K562 (cell line): ENCODE measurements around the gene CHST12. TPM values are rescaled to one million over a fixed set of nuclear protein-coding genes. Genes with fewer than 3 reads are reported as not detected.

Experiments used
- ATAC-seq: fragments of 200-7000 bp; cut with Tn5 transposase; 3 replicates; pipeline ENCODE4 v1.9.1; 2020; ENCODE audit warnings: moderate library complexity
- BruUV-seq: library from RNA; stranded (reverse); fragments of 400-500 nt; replicated peaks from 2 replicates; lab custom pipeline; 2021; lab: Mats Ljungman, UMichigan
- CTCF ChIA-PET: fragments of 300-600 bp; formaldehyde crosslinking; extraction: SDS; loops from one replicate; lab custom pipeline; 2021; ENCODE audit warnings: low intra/inter-chr PET ratio; lab: Yijun Ruan, JAX
- POLR2A ChIA-PET: fragments of 300-600, 350-650 bp; sonication (Branson Sonifier 250); formaldehyde crosslinking; extraction: SDS; loops from one replicate; lab custom pipeline; 2021; ENCODE audit warnings: antibody characterized with exemption, inconsistent platforms; lab: Yijun Ruan, JAX
- DNase-seq, 4 experiments: peaks; one replicate each; pipeline versions ENCODE4 v3.0.0 to v3.0.0-alpha.2; 2011 to 2018; ENCODE audit warnings: low spot score in 3 of 4, mixed read lengths in 3 of 4; ENCODE audit errors: extremely low read depth in 1 of 4
- FAIRE-seq: peaks from 2 replicates; lab custom pipeline; 2011; peaks lifted over from hg19 to GRCh38; lab: Jason Lieb, UNC
- H2AFZ ChIP-seq: 2 replicates; pipeline ENCODE4 v1.6.0; 2011; ENCODE audit warnings: low read depth, low read length, control low read depth, inconsistent platforms
- H3K27ac ChIP-seq: fragments of 200-600 bp; 3 replicates; pipeline ENCODE4 v1.8.0; 2011; ENCODE audit warnings: low read depth, mild to moderate bottlenecking, control low read depth, inconsistent platforms, low read length, moderate library complexity, mixed read lengths; ENCODE audit errors: extremely low read depth
- H3K27me3 ChIP-seq, 2 experiments: fragments of 300-600 bp in 1 of 2; 2 replicates in 1 of 2; 3 replicates in 1 of 2; pipeline versions ENCODE4 v1.6.0 to v1.8.0; 2011; ENCODE audit warnings: inconsistent platforms in 2 of 2, low read length in 2 of 2, mild to moderate bottlenecking in 1 of 2, mixed read lengths in 1 of 2, moderate library complexity in 1 of 2; ENCODE audit not compliant: control insufficient read depth in 2 of 2, insufficient read depth in 2 of 2
- H3K36me3 ChIP-seq: fragments of 300-600 bp; 3 replicates; pipeline ENCODE4 v1.8.0; 2011; ENCODE audit warnings: mild to moderate bottlenecking, low read length, inconsistent platforms; ENCODE audit not compliant: control insufficient read depth, insufficient read depth
- H3K4me1 ChIP-seq, 2 experiments: fragments of 200-600 bp in 1 of 2; replicated peaks in 1 of 2; 2 replicates in 1 of 2; 3 replicates in 1 of 2; pipeline versions ENCODE4 v1.5.1 to v1.8.0; 2011; ENCODE audit warnings: inconsistent platforms in 2 of 2, low read length in 2 of 2, mild to moderate bottlenecking in 1 of 2, mixed read lengths in 1 of 2, moderate library complexity in 1 of 2; ENCODE audit not compliant: control insufficient read depth in 2 of 2, insufficient read depth in 2 of 2
- H3K4me2 ChIP-seq: 2 replicates; pipeline ENCODE4 v1.6.1; 2011; ENCODE audit warnings: low read length, control low read depth, inconsistent platforms, mixed read lengths; ENCODE audit not compliant: insufficient read depth
- H3K4me3 ChIP-seq: fragments of 200-600 bp; sonication (generic), shearing (Covaris generic); 2 replicates; pipeline ENCODE4 v1.5.1; 2016; ENCODE audit warnings: control low read depth, inconsistent platforms
- H3K79me2 ChIP-seq: fragments of 200-600 bp; 3 replicates; pipeline ENCODE4 v1.8.0; 2011; ENCODE audit warnings: low read length, inconsistent platforms; ENCODE audit not compliant: control insufficient read depth, insufficient read depth
- H3K9ac ChIP-seq, 2 experiments: 2 replicates each; pipeline versions ENCODE4 v1.6.0 to v1.6.1; 2011; ENCODE audit warnings: low read depth in 2 of 2, low read length in 2 of 2, control low read depth in 1 of 2, inconsistent platforms in 1 of 2, mild to moderate bottlenecking in 1 of 2, mixed read lengths in 1 of 2; ENCODE audit not compliant: insufficient read depth in 1 of 2
- H3K9me1 ChIP-seq: one replicate; pipeline ENCODE4 v1.6.0; 2011; ENCODE audit warnings: inconsistent platforms, mild to moderate bottlenecking, low read length, moderate library complexity; ENCODE audit not compliant: control insufficient read depth, insufficient read depth
- H3K9me3 ChIP-seq: replicated peaks from 2 replicates; pipeline ENCODE4 v1.5.1; 2011; ENCODE audit warnings: low read depth, low read length, inconsistent platforms; ENCODE audit not compliant: control insufficient read depth, insufficient read depth
- H4K20me1 ChIP-seq: replicated peaks from 2 replicates; pipeline ENCODE4 v1.6.1; 2011; ENCODE audit warnings: low read length, inconsistent platforms, mixed read lengths; ENCODE audit not compliant: control insufficient read depth, insufficient read depth
- BCOR ChIP-seq: fragments of 450-650 bp; IDR thresholded peaks from 2 replicates; pipeline ENCODE4 v1.6.1; 2016
- FUS ChIP-seq: fragments of 200-400 bp; formaldehyde crosslinking; optimal IDR thresholded peaks from 2 replicates; pipeline ENCODE3; 2017; ENCODE audit warnings: low read depth, low read length
- KDM1A ChIP-seq, 2 experiments: fragments of 450-650 bp; IDR thresholded peaks; 2 replicates each; pipeline ENCODE4 v1.6.1; 2016; ENCODE audit warnings: mild to moderate bottlenecking in 2 of 2
- KLF1 ChIP-seq: fragments of 450-650 bp; IDR thresholded peaks from 2 replicates; pipeline ENCODE4 v1.6.1; 2016; ENCODE audit warnings: missing genetic modification characterization, missing compliant biosample characterization
- LEF1 ChIP-seq: fragments of 450-650 bp; IDR thresholded peaks from 2 replicates; pipeline ENCODE4 v1.6.1; 2016; ENCODE audit warnings: mild to moderate bottlenecking
- PTBP1 ChIP-seq: fragments of 200-400 bp; formaldehyde crosslinking; IDR thresholded peaks from 2 replicates; pipeline ENCODE4 v1.6.1; 2017; ENCODE audit warnings: low read depth, low read length
- RAD21 ChIP-seq, 2 experiments: fragments of 250-450 bp in 1 of 2; fragments of 450-650 bp in 1 of 2; sonication (Bioruptor Pico) in 1 of 2; formaldehyde crosslinking in 1 of 2; IDR thresholded peaks in 1 of 2; conservative IDR thresholded peaks in 1 of 2; 2 replicates each; pipeline versions ENCODE4 v1.4.0 to v1.8.0; 2020 to 2022; ENCODE audit warnings: mild to moderate bottlenecking in 2 of 2, moderate library complexity in 1 of 2
- RBM25 ChIP-seq: fragments of 200-400 bp; formaldehyde crosslinking; IDR thresholded peaks from 2 replicates; pipeline ENCODE4 v1.6.1; 2018; ENCODE audit warnings: low read length, low read depth, moderate library complexity; ENCODE audit not compliant: severe bottlenecking
- SMARCA5 ChIP-seq: fragments of 450-650 bp; IDR thresholded peaks from 2 replicates; pipeline ENCODE4 v1.6.1; 2016
- ZFP36 ChIP-seq: fragments of 150-350 bp; IDR thresholded peaks from 2 replicates; pipeline ENCODE4 v1.6.1; 2018; ENCODE audit warnings: low read length, low read depth; ENCODE audit not compliant: partially characterized antibody
- ZNF436 ChIP-seq: fragments of 250-450, 450-650 bp; sonication (Bioruptor Pico); formaldehyde crosslinking; IDR thresholded peaks from 2 replicates; pipeline ENCODE4 v1.7.0; 2020; ENCODE audit warnings: mild to moderate bottlenecking
- WGBS: fragments of 100-300 bp; shearing (Covaris generic); methylation state at CpG from one replicate; pipeline ENCODE4 v1.1.6; 2016; ENCODE audit warnings: low coverage, mixed read lengths; ENCODE audit not compliant: insufficient coverage; ENCODE audit errors: missing lambda C conversion rate; 5-methylcytosine and 5-hydroxymethylcytosine counted together
- in situ Hi-C: fragments of 300-500 bp; cut with MboI; formaldehyde crosslinking; loops from 4 replicates; pipeline ENCODE4 v1.15.0; 2018; ENCODE audit warnings: inconsistent platforms, mixed read lengths
- intact Hi-C: fragments of 100-400 bp; cut with micrococcal nuclease; formaldehyde crosslinking; loops from 2 replicates; pipeline ENCODE4 v1.14.2; 2022
- polyA plus RNA-seq, 8 experiments: library from polyadenylated mRNA; depleted of rRNA in 4 of 8; stranded (reverse) in 5 of 8; unstranded in 3 of 8; fragments of >200 nt; fragmentation: Nextera tagmentation in 2 of 8; fragmentation: Illumina TruSeq in 1 of 8; extraction: Ambion mirVana in 2 of 8; extraction: Trizol in 1 of 8; gene quantifications; 2 replicates each; pipeline versions ENCODE4 v1.2.1 to v1.2.3, GENCODE V29; 2011 to 2014; ENCODE audit warnings: inconsistent platforms in 1 of 8, missing spikeins in 1 of 8
- total RNA-seq, 7 experiments: library from RNA; depleted of rRNA in 6 of 7; stranded (reverse); fragments of >200 nt in 6 of 7; fragmentation: Illumina TruSeq in 2 of 7; extraction: Trizol in 2 of 7; gene quantifications; 2 replicates each; pipeline versions ENCODE4 v1.2.1 to v1.2.3, GENCODE V29; 2011 to 2021; ENCODE audit warnings: low replicate concordance in 1 of 7

Gene CHST12
- total and polyA plus RNA-seq, 9 of the 15 experiments (the other 6 are each of a cell fraction or from before 2014, with no cell fraction given) = 0.18 to 19.8 (median 3.6) TPM

DNA sequence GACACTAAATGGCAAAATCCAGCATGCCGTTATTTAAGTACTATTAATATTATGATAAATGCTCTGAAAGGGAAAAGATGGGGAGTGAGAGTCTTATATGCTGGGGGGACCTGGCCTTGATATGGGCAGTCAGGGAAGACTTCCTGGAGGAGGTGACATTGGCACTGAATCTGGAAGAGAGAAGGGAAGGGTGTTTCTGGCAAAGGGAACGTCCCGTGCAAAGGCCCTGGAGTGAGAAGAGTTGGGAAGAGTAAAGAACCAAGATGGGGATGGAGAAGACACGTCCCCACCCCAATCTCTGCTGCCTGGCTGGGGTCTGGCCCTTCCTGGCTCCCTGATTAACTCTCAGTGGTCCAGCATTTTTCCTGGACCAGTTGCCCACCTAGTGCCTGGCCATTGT, 77.8 kb downstream of the CHST12 start:
- H3K79me2 ChIP-seq = no peaks in the 10 kb centered on the region
- no peak overlapping the region for H3K4me2 ChIP-seq
- no peak for FAIRE-seq
- H3K36me3 ChIP-seq = no peaks in the 10 kb centered on the region
- peaks cover 17 to 38% of the 10 kb centered on the region in 2 experiments; a peak in 4 of 5 replicates for H3K27me3 ChIP-seq
- H3K9me3 ChIP-seq = peaks cover 4% of the 10 kb centered on the region; the same call in 1 of the 2 replicates
- no peak overlapping the region for H2AFZ ChIP-seq
- H3K4me1 ChIP-seq = peaks cover 0 to 35% of the 10 kb centered on the region in 2 experiments; a peak in 3 of 5 replicates
- H3K27ac ChIP-seq = no peak overlapping the region
- TF ChIP-seq RAD21 (CRISPR knock-in tag; conservative IDR thresholded peaks at IDR 0.05 in 1 of 2, IDR thresholded peaks at IDR 0.05 in 1 of 2) (no peak), SMARCA5 (peak; percentile 28; the same call in 1 of the 2 replicates), FUS (no peak), KDM1A (IDR thresholded peaks at IDR 0.05) (peak in 1 of 2 experiments; percentile 33; a peak in 1 of 4 replicates), ZNF436 (peak; percentile 75; the same call in 1 of the 2 replicates), RBM25 (peak; percentile 86), ZFP36 (peak; percentile 99), KLF1 (tag) (no peak), BCOR (peak; percentile 73), PTBP1 (0 out of 2 replicates have a peak, but pooled peaks have one; percentile 48), LEF1 (no peak)
- in situ Hi-C loops (no loop called here), intact Hi-C loops (no loop called here)
- WGBS = 5% methylated on average over 4 of the region's 4 CpGs
- ChIA-PET POLR2A (interaction anchor here (1.1 to 1.5 kb wide), 2 partner anchors 12 to 124 kb away, joined by 3 read pairs; no protein-coding TSS in a partner anchor), CTCF (no interaction called here)
- no peak overlapping the region for H3K9ac ChIP-seq
- no peaks in the 10 kb centered on the region for H3K9me1 ChIP-seq
- peaks cover 20% of the 10 kb centered on the region for H4K20me1 ChIP-seq
- BruUV-seq = no TSS peak
- no peak overlapping the region for H3K4me3 ChIP-seq
- ATAC-seq = no peak
- no peak for DNase-seq
